HG02981 (cell line): ENCODE data around the gene HMOX2.
A peak's percentile ranks its signal among the peaks of the same experiment; 100 is the strongest.

Source experiments
- ATAC-seq: cut with Tn5 transposase; IDR thresholded peaks from one replicate; pipeline ENCODE4 v1.9.1; 2021; ENCODE audit warnings: mild to moderate bottlenecking, moderate library complexity; ENCODE audit not compliant: unreplicated experiment

HMOX2 gene, protein sequence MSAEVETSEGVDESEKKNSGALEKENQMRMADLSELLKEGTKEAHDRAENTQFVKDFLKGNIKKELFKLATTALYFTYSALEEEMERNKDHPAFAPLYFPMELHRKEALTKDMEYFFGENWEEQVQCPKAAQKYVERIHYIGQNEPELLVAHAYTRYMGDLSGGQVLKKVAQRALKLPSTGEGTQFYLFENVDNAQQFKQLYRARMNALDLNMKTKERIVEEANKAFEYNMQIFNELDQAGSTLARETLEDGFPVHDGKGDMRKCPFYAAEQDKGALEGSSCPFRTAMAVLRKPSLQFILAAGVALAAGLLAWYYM

DNA sequence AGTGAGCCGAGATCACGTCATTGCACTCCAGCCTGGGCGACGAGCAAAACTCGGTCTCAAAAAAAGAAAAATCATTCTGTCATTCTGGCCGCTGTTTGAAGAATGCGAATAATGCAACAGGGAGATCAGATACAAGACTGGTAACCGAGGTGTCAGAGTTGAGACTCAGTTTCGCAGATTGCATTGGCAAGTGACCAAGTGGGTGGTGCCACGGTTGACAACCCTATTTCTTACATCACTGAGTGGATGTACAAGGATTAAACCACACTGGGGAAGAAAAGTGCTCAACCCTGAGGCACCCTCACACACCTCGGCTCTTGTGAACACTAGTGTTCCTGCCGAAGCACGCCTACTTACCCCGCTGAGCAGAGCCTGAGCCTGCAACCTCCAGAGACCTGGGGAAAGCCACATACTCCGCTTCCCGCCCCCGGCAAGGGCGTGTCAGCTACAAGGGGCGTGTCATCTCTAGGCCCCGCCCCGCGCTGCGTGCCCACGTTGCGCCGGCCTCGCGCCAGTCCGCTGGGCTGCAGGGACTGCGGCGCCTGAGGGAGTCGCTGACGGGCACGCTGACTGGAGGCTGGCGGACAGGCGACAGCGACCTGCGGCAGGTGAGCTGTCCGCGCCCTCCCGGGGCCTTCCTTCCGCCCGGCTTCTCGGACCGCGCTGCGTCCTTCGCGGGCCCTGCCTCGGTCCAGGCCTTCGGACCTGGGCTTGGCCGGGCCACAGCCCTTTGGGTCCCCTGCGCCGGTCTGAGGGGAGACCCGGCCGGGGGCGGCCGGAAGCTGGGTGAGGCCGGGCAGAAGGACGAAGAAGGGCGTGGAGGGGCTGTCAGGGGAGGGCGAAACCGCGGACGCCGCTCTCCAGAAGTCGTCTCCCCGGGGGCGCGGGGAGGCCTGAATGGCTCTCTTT, at the start of gene HMOX2:
Gene HMOX2, plus strand, starts transcription at position 519 of the 909 bp plus-strand sequence. CDS start 29,127 bp downstream, outside the sequence.
- peak; percentile 79 for ATAC-seq

DNA sequence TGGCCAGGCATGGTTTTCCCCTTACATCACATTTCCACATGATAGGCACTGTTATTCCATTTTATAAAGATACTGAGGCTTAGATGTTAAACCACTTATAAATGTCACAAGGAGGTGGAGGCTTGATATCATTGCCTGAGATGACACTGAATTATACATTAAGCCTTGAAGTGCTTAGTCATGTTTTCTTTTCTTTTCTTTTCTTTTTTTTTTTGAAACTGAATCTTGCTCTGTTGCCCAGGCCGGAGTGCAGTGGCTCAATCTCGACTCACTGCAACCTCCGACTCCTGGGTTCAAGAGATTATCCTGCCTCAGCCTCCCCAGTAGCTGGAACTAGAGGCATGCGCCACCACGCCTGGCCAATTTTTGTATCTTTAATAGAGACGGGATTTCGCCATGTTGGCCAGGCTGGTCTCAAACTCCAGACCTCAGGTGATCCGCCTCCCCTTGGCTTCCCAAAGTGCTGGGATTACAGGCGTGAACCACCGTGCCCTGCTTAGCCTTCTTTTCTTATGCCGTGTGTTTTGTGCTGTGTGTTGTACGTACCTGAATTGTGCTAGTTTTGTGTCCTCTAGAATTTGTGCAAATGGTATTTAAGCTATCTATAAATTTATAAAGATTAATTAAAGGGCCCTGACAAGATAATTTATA, 49.4 kb upstream of the HMOX2 start:
- no peak for ATAC-seq

DNA sequence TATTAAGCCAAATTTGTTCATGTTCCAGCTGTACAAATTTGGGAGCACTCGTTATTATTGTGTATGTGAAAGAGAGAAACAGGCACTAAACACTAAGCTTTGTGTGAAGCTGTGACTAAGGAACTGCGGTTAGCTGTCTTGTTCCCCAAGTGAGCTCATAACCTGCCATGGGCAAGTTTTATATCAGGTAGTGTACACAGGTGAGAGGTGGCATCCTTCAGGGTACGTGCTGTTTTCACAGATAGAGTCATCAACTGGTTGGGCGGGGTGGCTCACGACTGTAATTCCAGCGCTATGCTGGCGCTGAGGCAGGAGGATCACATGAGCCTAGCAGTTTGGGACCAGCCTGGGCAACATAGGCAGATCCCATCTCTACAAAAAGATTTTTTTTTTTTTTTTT, 47.7 kb upstream of the HMOX2 start:
- ATAC-seq = no peak

DNA sequence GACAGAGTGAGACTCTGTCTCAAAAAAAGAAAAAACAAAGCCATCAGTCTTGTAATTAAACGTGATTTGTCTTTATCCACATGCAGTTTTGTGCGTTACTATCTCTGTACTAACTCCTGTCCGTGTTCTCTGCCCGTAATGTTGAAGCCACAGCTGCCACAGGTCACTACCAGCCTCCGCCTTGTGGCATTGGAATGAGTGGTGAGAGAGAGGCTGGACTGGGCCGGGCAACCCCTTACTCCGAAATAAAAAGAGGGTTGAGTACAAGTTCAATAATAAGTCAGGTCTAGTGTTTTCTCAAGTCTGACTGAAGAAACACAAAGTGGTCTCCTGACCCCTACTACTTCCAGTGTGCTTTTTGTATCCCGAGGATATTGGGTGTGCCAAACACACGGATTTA, 45.2 kb upstream of the HMOX2 start:
- no peak for ATAC-seq

DNA sequence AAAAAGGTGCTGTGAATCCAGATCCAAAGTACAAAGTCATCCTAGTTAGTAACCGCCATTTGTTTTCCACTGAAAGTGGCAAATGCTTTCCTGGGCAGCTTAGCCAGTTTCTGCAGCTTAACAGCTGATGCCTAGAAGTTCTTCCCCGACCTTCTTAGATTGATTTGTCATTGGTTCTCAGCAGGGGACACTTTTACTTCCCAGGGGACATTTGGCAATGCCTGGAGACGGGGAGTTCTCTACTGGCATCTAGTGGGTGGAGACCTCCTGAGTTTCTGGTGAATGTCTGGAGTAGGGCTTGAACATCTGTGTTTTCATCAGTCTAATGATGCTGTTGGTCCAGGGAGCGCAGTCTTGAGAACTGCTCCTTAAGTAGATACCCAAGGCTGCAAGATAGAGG, 43.0 kb upstream of the HMOX2 start:
- no peak for ATAC-seq

DNA sequence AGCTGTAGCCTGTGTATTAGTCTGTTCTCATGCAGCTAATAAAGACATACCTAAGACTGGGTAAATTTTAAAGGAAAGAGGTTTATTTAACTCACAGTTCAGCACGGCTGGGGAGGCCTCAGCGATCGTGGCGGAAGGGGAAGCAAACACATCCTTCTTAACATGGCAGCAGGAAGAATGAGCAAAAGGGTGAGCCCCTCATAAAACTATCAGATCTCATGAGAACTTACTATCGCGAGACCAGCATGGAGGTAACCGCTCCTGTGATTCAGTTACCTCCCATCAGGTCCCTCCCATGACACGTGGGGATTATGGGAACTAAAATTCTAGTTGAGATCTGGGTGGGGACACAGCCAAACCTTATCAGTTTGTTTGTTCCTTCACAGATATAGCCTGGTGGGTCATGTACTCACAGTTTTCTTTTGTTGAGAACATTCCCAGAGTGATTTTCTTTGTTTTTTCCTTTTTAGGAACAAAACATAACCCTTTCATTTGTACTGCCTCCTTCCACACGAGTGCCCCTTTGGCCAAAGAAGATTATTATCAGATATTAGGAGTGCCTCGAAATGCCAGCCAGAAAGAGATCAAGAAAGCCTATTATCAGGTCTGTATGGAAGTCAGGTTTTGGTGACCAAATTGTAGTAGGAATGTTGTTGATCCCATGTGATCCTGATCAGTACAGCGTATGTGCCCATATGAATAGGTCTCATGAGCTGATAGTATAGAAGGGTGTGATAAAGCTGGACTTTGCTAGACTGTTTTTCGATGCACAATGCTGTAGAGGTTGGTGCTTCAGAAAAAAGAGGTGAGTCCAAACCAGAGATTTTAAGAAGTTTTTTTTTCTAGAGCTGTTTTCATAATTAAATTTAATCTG, 42.0 kb upstream of the HMOX2 start:
- no peak for ATAC-seq

DNA sequence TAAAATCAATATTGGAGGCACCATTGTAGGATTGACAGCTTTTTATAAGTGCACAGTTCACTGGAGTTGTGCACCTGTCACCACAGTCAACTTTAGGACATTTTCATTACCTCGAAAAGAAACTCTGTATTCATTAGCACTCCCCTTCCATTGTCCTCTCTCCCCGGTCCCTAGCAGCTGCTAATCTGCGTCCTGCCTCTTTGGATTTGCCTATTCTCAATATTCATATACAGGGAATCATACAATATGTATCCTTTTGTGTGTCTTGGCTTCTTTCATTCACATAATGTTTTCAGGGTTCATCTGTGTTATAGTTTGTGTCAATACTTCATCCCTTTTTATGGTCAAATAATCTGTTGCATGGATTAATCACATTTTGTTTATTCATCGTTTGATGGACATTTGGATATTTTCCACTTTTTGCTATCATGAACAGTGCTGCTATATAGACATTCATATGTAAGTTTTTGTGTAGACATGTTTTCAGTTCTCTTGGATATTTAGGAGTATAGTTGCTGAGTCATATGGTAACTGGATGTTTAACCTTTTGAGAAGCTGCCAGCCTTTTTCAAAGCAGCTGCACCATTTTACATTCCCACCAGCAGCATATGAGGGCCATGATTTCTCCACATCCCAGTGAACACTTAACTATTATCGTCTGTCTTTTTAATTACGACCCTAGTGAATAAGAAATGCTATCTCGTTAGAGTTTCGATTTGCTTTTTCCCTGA, 40.7 kb upstream of the HMOX2 start:
- no peak for ATAC-seq

DNA sequence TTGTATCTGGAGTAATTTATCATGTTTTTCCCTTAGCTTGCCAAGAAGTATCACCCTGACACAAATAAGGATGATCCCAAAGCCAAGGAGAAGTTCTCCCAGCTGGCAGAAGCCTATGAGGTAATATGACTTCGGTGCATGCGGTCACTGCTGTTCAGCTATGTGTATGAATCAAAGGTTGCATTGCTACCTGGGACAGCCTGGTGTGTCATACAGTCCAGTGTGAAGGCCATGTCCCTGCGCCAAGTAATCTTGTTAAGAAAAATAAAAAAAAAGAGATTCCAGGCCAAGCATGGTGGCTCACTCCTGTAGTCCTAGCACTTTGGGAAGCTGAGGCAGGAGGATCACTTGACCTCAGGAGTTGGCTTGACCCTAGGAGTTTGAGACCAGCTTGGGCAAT, 38.8 kb upstream of the HMOX2 start:
- ATAC-seq = no peak

DNA sequence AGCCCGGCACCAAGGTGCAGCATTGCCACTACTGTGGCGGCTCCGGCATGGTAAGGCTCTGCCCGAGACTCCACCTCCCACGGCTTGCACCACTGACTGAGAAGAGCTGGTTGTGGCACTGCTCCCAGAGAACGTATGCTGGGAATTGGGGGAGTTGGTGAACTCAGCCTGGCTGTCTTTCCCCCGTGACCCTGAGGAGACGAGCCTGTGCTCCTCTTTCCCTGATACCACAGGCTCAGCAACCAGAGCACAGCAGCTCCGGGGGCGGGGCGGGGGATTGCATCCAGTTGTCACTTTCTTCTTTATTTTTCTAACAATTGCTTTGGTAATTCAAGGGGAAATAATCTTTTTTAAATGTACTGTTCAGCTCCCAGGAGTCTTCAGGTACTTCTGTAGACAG, 33.8 kb upstream of the HMOX2 start:
- no peak for ATAC-seq

DNA sequence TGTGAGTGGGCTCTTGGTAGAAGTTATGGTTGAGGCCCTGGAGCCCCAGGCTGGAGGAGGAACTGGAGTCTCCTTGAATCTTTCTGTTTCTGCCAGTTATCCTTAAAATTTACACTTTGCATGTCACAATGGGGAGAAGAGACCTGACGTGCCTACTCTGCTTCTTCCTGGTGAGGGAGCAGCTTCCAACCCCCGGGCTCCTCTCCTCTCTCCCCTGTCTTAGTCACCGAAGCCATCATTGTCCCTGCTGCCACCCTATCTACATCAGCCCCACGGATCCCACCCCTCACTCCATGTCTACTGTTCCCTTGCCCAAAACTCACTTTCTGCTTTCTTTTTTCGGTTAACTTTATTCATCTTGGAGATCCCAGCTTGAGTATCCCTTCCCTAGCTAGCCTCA, 32.9 kb upstream of the HMOX2 start:
- ATAC-seq = no peak

DNA sequence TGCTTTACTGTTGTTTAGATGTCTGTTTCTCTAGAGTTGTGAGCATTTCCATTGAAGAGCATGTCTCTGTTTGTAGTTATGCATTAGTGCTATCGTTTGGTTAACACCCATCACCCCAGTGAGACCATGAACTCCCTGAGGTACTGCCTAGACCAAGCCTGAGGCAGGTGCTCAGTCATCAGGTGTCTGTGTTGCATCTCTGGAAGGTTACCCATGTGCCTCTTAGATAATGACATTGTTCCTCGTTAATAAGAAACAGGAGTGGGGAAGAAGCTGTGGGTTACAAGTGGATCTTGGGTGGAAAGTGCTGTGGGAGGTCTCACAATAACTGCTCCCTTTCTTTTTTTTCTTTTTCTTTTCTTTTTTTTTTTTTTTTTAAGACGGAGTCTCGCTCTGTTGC, 32.2 kb upstream of the HMOX2 start:
- ATAC-seq = no peak

DNA sequence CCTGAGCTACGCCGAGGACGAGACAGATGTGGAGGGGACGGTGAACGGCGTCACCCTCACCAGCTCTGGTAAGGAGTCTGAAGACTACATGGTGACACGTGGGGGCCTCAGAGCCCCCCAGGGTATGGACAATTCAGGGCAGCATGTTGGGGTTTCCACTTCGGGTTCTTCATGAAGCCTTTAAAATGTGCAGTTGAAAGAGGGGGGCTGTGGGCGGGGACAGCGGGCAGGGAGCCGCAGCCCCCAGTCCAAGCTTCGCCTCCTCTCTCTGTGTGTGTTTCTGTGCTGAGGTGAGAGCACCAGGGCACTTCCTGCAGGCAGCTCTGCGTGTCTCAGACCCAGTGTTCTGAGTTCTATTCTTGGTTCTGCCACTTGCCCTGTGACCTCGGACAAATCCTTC, 25.8 kb upstream of the HMOX2 start:
- no peak for ATAC-seq

DNA sequence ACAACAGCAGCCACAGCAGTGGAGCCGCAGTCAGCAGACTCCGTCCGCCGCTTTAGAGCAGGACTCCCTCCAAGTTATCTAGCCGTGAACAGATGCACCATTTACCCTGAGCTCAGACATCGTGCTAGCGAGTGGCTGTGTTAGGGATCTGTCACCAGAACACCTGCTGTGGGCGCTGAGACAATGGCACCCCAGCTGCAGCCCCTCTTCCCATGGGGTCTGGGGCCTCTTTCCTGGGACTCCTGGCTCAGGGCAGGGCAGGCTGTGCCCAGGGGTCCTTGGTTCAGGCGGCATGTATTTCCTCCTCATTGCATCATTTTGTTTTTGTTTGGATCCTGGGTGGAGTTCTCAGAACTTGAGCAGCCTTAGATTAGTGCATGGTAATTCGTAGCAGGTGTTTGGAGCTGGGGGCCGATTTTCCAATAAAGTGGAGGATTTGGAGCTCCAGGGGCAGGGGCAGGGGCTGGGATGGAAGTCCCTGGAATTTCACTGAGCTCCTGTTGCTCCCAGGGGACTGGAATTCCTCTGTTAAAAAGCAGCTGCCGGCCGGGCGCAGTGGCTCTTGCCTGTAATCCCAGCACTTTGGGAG, 25.2 kb upstream of the HMOX2 start:
- ATAC-seq = no peak

DNA sequence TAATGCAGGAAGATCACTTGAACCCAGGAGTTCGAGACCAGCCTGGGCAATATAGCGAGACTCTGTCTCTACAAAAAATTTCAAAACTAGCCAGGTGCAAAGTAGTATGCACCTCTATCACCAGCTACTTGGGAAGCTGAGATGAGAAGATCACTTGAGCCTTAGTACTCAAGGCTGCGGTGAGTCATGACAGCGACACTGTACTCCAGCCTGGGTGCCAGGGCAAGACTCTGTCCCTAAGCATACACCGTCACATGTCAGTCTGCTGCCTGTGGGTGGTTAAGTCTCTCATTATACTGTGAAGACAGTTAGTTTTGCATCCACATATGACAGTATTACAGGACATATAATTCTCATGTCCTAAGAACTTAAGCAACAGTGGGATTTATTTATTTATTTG, 23.5 kb upstream of the HMOX2 start:
- no peak for ATAC-seq

DNA sequence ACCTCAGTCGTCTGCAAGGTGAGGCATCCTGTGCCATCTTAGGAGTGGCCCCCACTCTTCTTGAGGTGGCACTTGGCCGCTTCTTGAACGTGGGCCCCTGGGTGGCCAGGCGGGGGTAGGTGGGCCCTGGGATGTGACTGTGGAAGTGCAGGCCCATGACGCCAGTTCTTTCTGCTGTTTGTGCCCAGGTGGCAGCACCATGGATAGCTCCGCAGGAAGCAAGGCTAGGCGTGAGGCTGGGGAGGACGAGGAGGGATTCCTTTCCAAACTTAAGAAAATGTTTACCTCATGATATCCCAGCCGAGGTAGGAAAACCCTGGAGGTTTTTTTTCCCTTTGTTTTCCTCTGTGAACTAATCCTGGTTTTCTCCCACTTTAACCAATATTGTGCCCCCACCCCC, 21.6 kb upstream of the HMOX2 start:
- no peak for ATAC-seq

DNA sequence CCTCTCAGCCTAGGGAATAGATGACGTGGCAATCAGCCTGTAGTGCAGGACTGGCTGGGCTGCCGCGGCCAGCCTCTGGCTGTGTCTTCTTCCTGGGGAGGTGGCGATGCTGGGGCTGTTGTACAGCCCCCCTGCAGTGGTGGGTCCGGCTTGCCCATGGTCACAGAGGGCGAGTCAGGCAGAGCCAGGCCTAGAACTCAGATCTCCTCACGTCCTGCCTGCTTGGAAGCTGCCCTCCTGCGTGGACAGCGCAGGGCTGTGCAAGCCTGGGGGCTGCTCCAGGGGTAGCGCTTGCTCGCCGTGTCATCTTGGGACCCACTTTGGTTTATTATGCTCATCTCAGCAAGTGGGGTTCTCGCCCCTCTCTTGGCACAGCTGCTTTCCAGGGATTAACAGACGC, 21.1 kb upstream of the HMOX2 start:
- ATAC-seq = no peak

DNA sequence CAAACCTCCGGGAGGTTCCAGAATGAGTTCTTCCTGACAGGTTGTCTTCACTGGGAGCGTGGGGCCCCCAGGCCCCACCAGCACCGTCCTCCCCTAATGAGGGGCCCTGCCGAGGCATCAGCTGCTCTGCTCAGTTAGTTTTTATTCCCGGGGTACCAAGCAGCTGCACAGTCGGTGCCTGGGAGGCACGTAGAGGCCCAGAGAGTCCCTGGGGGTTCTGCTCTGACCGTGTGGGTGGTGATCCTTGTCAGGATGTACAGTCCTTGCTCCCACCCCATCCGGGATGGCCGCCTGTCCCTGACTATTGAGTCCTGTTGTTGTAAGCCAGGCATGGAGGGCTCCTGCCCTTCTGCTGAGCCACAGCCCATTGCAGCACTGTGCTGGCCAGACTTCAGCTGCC, 20.2 kb upstream of the HMOX2 start:
- ATAC-seq = no peak

DNA sequence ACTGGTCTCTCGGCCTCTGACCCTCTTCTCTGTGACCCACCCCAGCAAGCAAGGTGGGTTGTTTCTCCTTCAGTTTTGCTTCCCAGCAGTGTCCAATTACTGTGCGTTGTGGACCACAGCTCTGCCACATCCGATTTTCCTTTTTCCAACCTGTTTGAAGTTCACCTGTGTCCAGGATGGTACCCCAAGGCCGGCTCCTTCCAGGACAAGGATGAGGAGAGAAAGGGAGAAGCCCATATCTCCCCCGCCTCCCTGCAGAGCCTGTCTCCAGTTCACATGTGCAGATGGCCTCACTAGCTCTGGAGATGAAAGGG, 15.3 kb upstream of the HMOX2 start:
- no peak for ATAC-seq

DNA sequence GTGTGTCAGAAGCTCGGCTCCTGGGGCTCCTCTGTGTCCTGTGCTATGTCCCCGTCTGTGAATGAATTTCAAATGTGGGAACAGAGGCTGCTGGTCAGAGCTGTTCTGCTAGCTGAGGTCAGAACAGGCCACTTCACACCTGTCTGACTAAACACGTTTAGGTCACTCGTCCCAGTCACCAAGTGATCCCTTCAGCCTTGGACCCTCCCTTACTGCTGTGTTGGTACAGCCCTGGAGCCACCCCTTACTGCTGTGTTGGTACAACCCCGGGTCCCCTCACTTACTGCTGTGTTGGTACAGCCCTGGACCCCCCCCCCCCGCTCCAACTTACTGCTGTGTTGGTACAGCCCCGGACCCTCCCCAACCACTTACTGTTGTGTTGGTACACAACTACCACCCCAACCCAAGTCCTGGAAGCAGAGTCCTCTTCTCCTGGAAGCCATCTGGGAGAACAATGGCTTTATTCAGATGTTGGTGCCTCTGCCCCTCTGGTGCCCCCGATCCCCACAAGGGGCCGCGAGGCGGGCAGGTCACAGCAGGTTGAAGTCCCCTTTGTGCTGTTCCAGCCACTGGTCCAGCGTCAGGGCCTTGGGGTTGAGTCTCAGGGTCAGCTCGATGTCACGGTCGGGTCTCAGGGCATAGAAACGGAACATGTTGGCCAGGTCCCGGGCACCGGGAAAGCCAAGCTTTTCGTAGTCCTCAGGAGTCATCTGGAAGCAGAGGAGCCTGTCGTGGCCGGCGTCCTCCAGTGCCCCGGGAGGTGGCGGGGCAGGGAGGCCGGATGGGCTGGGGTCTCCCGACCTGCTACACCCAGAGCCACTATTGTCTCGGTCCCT, 14.7 kb upstream of the HMOX2 start:
- ATAC-seq = no peak
